Ectodermal cell (in vitro differentiated cells): Measurements from ENCODE around the gene ARMC5.

Source experiments
- H3K27ac ChIP-seq: 2 replicates; pipeline ENCODE4 v1.7.0; 2013; ENCODE audit warnings: mild to moderate bottlenecking, low read depth, low read length; ENCODE audit not compliant: insufficient read depth, poor library complexity, severe bottlenecking
- H3K27me3 ChIP-seq: 2 replicates; pipeline ENCODE4 v1.7.0; 2013; ENCODE audit warnings: mild to moderate bottlenecking, low read length; ENCODE audit not compliant: insufficient read depth, control insufficient read depth, poor library complexity, severe bottlenecking
- H3K36me3 ChIP-seq: one replicate; pipeline ENCODE4 v1.7.0; 2013; ENCODE audit warnings: low read length; ENCODE audit not compliant: control insufficient read depth, insufficient read depth
- H3K4me1 ChIP-seq: one replicate; pipeline ENCODE4 v1.7.0; 2013; ENCODE audit warnings: low read length; ENCODE audit not compliant: control insufficient read depth, insufficient read depth
- H3K4me3 ChIP-seq: 2 replicates; pipeline ENCODE4 v1.7.0; 2013; ENCODE audit warnings: low read depth, low read length, control low read depth; ENCODE audit not compliant: insufficient read depth
- H3K9me3 ChIP-seq: 2 replicates; pipeline ENCODE4 v1.7.0; 2013; ENCODE audit warnings: mild to moderate bottlenecking, low read length, moderate library complexity; ENCODE audit not compliant: control insufficient read depth
- WGBS, 2 experiments: methylation state at CpG; one replicate each; pipeline ENCODE4 v1.1.7; 2013; ENCODE audit warnings: missing lambda C conversion rate in 2 of 2; 5-methylcytosine and 5-hydroxymethylcytosine counted together

Gene ARMC5

GRCh38 chr16:31471241-31471874 lies 12.1 kb downstream of the ARMC5 start:
- Histone ChIP-seq H3K36me3 (no peaks in the 10 kb centered on the region), H3K27ac (no peak overlapping the region), H3K4me1 (peaks cover 5% of the 10 kb centered on the region), H3K27me3 (peaks cover 51% of the 10 kb centered on the region), H3K4me3 (peak overlapping the region; percentile 45), H3K9me3 (no peaks in the 10 kb centered on the region)
- WGBS, 2 experiments = 54 to 58% methylated on average over 15 of the region's 15 CpGs

DNA sequence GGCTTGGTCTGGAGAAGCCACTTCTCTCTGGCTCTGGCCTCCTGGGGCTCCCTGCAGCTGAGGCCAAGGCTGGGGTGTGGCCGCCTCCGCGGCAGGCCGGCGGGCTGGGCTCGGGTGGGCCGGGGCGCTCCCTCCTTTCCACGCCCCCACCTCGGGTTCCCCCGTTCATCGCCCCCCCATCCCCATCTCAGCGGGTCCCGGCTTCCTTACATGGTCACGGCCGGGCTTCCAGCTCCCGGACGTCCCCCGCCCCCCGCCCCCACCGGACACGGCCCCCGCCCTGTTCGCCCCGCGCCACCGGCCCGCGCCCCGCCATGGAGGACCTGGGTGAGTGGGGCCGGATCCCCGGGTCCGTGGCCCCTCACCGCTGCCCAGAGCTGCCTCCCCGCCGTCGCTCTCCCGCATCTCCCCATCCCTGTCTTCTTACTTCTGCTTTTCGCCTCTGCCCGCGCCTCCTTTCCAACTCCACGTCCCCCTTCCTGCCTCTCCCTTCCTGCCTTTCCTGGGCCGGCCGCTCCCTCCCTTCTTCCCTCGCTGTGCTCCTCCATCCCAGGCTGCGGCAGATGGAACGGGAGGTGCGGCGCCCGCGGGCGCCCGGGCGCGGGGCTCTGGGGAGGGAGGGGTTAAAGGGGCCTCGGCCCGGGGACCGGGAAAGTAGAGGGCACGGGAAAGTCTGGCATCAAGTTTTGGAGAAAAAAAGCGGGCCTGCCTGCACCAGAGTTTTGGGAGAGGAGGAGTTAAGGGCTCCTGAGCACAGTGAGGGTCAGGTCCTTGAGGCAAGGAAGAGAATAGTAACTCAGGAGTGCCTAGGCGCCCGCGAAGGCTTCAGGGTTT lies 12.8 kb downstream of the ARMC5 start, which contains the start of gene TGFB1I1:
TGFB1I1 (plus strand) TSS at position 278 of the 834 bp plus-strand sequence; CDS start at position 315, 37 bp downstream.
- H3K27me3 ChIP-seq = peaks cover 59% of the 10 kb centered on the region
- no peak within 1 kb of the TSS for H3K27ac ChIP-seq
- H3K36me3 ChIP-seq = no peaks in the 10 kb centered on the region
- peak within 1 kb of the TSS; percentile 45 for H3K4me3 ChIP-seq
- WGBS, 2 experiments = 1% methylated on average over 58 to 62 of the region's 63 CpGs
- peaks cover 5% of the 10 kb centered on the region for H3K4me1 ChIP-seq
- H3K9me3 ChIP-seq = no peaks in the 10 kb centered on the region

DNA sequence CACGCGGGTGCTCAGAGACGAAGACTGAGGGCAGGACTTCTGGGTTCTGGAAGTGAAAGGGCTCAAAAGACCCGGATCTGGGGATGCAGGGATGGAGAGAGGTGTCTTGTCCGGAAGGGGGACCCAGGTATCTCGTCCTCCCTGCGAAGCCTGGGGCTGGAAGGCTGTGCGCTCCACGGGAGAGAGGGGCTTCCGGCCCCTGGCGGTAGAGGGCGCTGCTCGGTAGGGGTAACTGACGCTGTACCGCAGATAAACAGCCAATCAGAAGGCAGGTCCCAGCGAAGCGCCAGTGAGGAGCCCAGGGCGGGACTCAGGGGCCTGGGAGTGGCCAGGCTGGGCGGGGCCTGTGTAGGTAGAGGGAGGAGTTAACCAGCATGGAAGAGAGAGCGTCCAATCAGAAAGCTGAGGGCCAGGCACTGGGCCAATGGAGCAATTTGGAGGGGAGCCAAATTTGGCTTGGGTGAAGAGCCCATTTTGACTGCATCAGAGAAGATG lies 13.5 kb downstream of the ARMC5 start:
- WGBS, 2 experiments = 44 to 52% methylated on average over 20 of the region's 20 CpGs
- Histone ChIP-seq H3K27me3 (peaks cover 65% of the 10 kb centered on the region), H3K4me1 (peaks cover 5% of the 10 kb centered on the region), H3K27ac (no peak overlapping the region), H3K36me3 (no peaks in the 10 kb centered on the region), H3K4me3 (peak overlapping the region; percentile 45), H3K9me3 (no peaks in the 10 kb centered on the region)

DNA sequence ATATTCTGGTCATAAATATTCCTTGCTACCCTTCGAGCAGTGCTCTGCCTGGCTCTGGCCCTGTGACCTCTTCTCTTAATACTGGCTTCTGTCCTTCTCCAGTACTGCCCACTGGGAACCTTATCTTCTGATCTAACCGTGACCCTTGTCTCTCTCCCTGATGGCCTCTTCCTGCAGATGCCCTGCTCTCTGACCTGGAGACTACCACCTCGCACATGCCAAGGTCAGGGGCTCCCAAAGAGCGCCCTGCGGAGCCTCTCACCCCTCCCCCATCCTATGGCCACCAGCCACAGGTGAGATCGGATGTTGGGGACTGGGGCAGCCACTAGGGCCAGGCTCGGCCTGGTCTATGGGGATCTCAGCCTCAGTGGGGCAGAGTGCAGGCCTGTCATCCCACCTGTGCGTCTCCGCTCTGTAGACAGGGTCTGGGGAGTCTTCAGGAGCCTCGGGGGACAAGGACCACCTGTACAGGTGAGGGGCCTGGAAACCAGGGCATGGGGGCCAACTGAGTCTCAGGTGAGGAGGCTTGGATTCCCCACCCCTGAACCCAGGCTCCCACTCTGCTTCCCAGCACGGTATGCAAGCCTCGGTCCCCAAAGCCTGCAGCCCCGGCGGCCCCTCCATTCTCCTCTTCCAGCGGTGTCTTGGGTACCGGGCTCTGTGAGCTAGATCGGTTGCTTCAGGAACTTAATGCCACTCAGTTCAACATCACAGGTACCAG lies 14.1 kb downstream of the ARMC5 start:
- Histone ChIP-seq H3K4me3 (no peak overlapping the region), H3K4me1 (peaks cover 5% of the 10 kb centered on the region), H3K27ac (no peak overlapping the region), H3K36me3 (no peaks in the 10 kb centered on the region), H3K9me3 (no peaks in the 10 kb centered on the region), H3K27me3 (peaks cover 70% of the 10 kb centered on the region)
- WGBS, 2 experiments = 92 to 93% methylated on average over 17 of the region's 17 CpGs

- Histone ChIP-seq H3K27ac (no peak overlapping the region), H3K27me3 (peaks cover 73% of the 10 kb centered on the region), H3K9me3 (no peaks in the 10 kb centered on the region), H3K4me3 (no peak overlapping the region), H3K4me1 (peaks cover 5% of the 10 kb centered on the region), H3K36me3 (no peaks in the 10 kb centered on the region)
- 88 to 89% methylated on average over 12 of the region's 12 CpGs for WGBS, 2 experiments
These were observed 14.9 kb downstream of the ARMC5 start for GRCh38 chr16:31474173-31474714.

DNA sequence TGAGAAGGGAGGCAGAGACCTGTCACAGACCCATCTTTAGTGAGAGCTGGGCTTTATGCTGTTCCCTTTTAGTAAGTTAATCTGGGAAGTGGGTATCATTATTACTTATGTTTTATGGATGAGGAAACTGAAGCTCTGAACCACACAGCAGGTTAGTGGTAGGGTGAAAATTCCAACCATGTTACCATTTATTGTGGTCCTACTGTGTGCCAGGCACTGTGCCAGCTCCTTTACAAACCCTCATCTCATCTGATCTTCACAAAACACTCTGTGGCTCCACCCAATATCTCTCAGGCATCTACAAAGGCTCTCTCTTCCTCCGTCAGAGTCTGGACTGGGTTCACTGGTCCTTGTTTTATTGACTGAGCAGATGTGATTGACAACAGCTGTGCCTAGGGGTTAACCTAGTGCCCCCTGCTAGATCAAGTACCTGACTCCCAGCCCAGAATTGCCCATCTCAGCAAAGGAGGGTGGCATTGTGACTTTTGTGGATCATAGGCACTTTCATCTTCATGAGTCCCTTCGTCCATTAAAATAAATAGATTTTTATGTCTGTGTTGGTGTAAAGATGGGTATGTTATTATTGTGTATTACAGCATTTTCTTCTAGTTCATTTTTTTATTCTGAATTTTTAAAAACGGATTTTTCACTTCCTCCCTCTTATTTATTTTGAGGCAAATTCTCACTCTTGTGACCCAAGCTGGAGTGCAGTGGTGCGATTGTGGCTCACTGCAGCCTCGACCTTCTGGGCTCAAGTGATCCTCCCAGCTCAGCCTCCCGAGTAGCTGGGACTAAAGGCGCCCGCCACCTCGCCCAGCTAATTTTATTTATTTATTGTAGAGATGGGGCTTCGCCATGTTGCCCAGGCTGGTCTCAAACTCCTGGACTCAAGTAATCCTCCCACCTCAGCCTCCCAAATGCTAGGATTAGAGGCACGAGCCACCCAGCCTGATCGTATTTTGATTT lies 15.8 kb downstream of the ARMC5 start:
- Histone ChIP-seq H3K4me1 (peaks cover 5% of the 10 kb centered on the region), H3K27ac (no peak overlapping the region), H3K27me3 (peaks cover 79% of the 10 kb centered on the region), H3K4me3 (no peak overlapping the region), H3K36me3 (no peaks in the 10 kb centered on the region), H3K9me3 (no peaks in the 10 kb centered on the region)
- 92% methylated on average over 11 to 12 of the region's 12 CpGs for WGBS, 2 experiments

DNA sequence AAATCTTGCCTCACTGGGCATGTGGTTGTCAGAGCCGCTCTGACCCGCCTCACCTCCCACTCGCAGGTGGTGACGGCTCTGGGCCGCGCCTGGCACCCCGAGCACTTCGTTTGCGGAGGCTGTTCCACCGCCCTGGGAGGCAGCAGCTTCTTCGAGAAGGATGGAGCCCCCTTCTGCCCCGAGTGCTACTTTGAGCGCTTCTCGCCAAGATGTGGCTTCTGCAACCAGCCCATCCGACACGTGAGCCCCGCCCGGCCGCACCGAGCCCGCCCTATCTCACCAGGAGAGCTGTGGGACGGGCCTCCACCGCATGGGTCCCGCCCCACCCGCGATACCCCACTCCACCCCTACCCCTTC lies 16.6 kb downstream of the ARMC5 start:
- Histone ChIP-seq H3K4me3 (no peak overlapping the region), H3K9me3 (no peaks in the 10 kb centered on the region), H3K27me3 (peaks cover 80% of the 10 kb centered on the region), H3K36me3 (no peaks in the 10 kb centered on the region), H3K27ac (no peak overlapping the region), H3K4me1 (peaks cover 5% of the 10 kb centered on the region)
- 79 to 83% methylated on average over 26 of the region's 26 CpGs for WGBS, 2 experiments

DNA sequence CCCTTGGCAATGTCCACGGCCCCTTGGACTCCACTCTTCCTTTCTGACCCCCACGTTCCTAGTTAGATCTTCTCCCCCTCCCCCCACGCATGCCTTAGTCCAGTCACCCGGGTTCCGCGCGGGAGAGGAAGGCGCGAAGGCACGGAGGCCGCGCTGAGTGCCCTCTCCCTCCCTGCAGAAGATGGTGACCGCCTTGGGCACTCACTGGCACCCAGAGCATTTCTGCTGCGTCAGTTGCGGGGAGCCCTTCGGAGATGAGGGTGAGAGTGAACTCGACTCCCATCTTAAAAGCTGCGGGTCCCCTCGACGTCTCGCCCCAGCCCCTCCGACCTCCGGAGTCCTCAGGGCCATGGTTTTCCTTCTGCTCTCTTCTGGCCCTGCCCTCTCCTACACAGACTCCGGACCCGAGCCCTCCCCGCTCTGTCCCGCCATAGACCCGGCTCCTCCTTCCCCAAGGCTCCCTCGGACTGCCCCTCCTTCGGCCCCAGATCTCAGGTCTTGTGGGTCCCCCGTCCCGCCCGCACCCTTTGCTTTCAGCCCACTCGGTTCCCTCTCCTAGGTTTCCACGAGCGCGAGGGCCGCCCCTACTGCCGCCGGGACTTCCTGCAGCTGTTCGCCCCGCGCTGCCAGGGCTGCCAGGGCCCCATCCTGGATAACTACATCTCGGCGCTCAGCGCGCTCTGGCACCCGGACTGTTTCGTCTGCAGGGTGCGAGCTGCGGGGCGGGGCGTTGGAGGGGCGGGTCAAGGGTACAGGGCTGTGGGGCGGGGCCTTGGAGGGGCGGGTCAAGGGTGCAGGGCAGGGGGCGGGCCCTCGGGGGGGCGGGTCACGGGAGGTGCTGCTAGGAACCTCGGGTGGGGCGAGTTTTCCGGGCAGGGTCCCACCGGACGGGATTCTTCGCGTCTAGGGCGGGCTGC lies 17.3 kb downstream of the ARMC5 start:
- 73% methylated on average over 68 of the region's 68 CpGs for WGBS, 2 experiments
- peak overlapping the region; percentile 10 for H3K4me3 ChIP-seq
- H3K36me3 ChIP-seq = no peaks in the 10 kb centered on the region
- no peaks in the 10 kb centered on the region for H3K9me3 ChIP-seq
- H3K4me1 ChIP-seq = peaks cover 3% of the 10 kb centered on the region
- no peak overlapping the region for H3K27ac ChIP-seq
- peaks cover 78% of the 10 kb centered on the region for H3K27me3 ChIP-seq
